HG02870 (cell line): ENCODE results near the gene GRIK4.
"Not testable (repeated sequence)": the region's sequence is repeated elsewhere in the genome, so short reads cannot be mapped to it uniquely, and the experiment has no call there.

Experiments
- ATAC-seq: cut with Tn5 transposase; IDR thresholded peaks from one replicate; pipeline ENCODE4 v1.9.1; 2021; ENCODE audit warnings: mild to moderate bottlenecking, moderate library complexity; ENCODE audit not compliant: unreplicated experiment

The GRIK4 gene

GRCh38 chr11:120597250-120598215 lies 86.0 kb downstream of the GRIK4 start:
- no peak for ATAC-seq

GRCh38 chr11:120598517-120599257 lies 87.1 kb downstream of the GRIK4 start:
- ATAC-seq = no peak

GRCh38 chr11:120599816-120600420 lies 88.4 kb downstream of the GRIK4 start:
- ATAC-seq = no peak

GRCh38 chr11:120601536-120601935 lies 90.0 kb downstream of the GRIK4 start:
- ATAC-seq = no peak

GRCh38 chr11:120603071-120603470 lies 91.5 kb downstream of the GRIK4 start:
- no peak for ATAC-seq

GRCh38 chr11:120605469-120605868 lies 93.9 kb downstream of the GRIK4 start:
- no peak for ATAC-seq

- ATAC-seq = no peak
Measured at GRCh38 chr11:120606211-120607010, 94.9 kb downstream of the GRIK4 start.

- no peak for ATAC-seq
Measured at GRCh38 chr11:120608061-120608460, 96.5 kb downstream of the GRIK4 start.

GRCh38 chr11:120608760-120609211 lies 97.2 kb downstream of the GRIK4 start:
- ATAC-seq = no peak

GRCh38 chr11:120610111-120610510 lies 98.6 kb downstream of the GRIK4 start:
- no peak for ATAC-seq

GRCh38 chr11:120611581-120611980 lies 100.0 kb downstream of the GRIK4 start:
- ATAC-seq = no peak

GRCh38 chr11:120612513-120613263 lies 101.1 kb downstream of the GRIK4 start:
- ATAC-seq = peak; percentile 86

- peak; percentile 51 for ATAC-seq
Measured at GRCh38 chr11:120613264-120614226, 102.0 kb downstream of the GRIK4 start.

- ATAC-seq = no peak
Measured at GRCh38 chr11:120615391-120615790, 103.8 kb downstream of the GRIK4 start.

GRCh38 chr11:120618399-120618798 lies 106.9 kb downstream of the GRIK4 start:
- no peak for ATAC-seq

- no peak for ATAC-seq
Measured at GRCh38 chr11:120622189-120622875, 110.8 kb downstream of the GRIK4 start.

- ATAC-seq = not testable (repeated sequence)
Measured at GRCh38 chr11:120624992-120625391, 113.4 kb downstream of the GRIK4 start.

GRCh38 chr11:120625565-120625964 lies 114.0 kb downstream of the GRIK4 start:
- no peak for ATAC-seq
